ENCODE data around the gene SCG5.

DNA sequence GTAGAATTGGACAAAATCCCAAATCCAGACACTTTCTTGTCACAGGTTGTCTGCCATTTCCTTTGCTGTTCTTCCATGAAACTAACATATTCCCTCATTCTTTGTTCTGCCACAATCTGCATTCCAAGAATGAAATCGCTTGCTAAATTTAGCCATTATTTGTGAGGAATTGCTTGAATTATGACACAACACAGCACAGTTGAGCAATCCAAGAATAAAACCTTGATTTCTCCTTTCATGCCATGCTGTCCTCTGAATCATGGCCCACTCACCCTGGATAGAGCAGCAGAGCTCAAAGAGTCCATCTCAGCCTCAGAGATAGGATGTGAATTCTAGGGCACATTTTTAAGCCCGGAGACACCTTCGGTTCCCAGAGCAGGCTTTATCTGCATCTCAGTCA lies 41.1 kb downstream of the SCG5 start:
- TF ChIP-seq CTCF (optimal IDR thresholded peaks at IDR 0.05 in 1 of 3, IDR thresholded peaks at IDR 0.05 in 1 of 3, conservative IDR thresholded peaks at IDR 0.05 in 1 of 3; ENCODE audit: extremely low read depth in 1 of 3, insufficient read depth in 2 of 3, low read length in 3 of 3) (no peak), EZH2 (IDR thresholded peaks at IDR 0.05; ENCODE audit: low read length) (no peak)
